K562 (cell line): ENCODE results near the gene SAE1.

ENCODE experiments used
- SNIP1 ChIP-seq: fragments of 450-650 bp; IDR thresholded peaks from 2 replicates; pipeline ENCODE4 v1.7.1; 2017; ENCODE audit warnings: low read depth, mild to moderate bottlenecking
- ZNF217 ChIP-seq: sonication (generic); formaldehyde crosslinking; IDR thresholded peaks from 2 replicates; pipeline ENCODE4 v1.8.0; 2022; ENCODE audit warnings: mild to moderate bottlenecking, missing genetic modification reagents

DNA sequence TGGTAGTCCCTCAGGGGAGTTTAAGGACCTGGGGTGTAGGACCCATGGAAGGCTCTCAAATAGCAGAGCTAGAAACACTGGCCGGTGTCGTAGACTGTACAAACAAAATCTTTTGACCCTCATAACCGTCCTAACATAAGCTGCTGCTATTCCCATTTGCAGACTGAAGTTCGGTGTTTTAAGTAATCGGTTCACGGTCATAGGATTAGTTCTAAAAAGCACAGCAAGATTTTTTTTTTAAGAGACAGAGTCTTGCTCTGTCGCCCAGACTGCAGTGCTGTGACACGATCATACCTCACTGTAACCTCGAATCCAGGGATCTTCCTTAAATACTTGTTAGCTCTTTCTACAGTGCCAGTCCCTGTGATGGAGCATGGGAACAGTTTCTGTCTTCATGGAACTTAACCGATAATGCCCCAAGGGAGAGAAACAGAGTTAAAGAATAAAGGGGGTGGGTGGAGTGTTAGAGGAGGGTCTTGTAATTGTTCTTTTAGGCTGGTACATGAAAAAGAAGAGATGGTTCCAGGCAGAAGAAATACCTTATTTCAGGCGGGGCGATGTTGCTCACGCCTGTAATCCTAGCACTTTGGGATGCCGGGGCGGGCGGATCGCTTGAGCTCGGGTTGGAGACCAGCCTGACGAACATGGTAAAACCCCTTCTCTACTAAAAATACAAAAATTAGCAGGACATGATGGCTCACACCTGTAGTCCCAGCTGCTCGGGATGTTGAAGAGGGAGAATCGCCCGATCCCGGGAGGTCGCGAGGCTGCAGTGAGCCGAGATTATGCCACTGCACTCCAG is 16.6 kb upstream of the SAE1 start:
- TF ChIP-seq SNIP1 = no peak
- no peak for TF ChIP-seq ZNF217 (CRISPR knock-in tag)
